PC-3 (cell line): ENCODE measurements around the gene ACVRL1. TPM values are rescaled to one million over a fixed set of nuclear protein-coding genes. Genes with fewer than 3 reads are reported as not detected.
A peak's percentile ranks its signal among the peaks of the same experiment; 100 is the strongest.
"Not testable (repeated sequence)": the region's sequence is repeated elsewhere in the genome, so short reads cannot be mapped to it uniquely, and the experiment has no call there.

Experiments used
- ATAC-seq: fragments of 200-7000 bp; cut with Tn5 transposase; 2 replicates; pipeline ENCODE4 v1.9.1; 2020; ENCODE audit warnings: mild to moderate bottlenecking, moderate library complexity
- BruUV-seq: library from RNA; stranded (reverse); fragments of 400-500 nt; replicated peaks from 2 replicates; lab custom pipeline; 2021; lab: Mats Ljungman, UMichigan
- CTCF ChIA-PET: fragments of 300-600 bp; sonication (Branson Sonifier 250); formaldehyde crosslinking; loops from one replicate; lab custom pipeline; 2022; ENCODE audit warnings: antibody characterized with exemption; lab: Charles Lee
- POLR2A ChIA-PET: fragments of 300-600 bp; sonication (Branson Sonifier 250); formaldehyde crosslinking; loops from one replicate; lab custom pipeline; 2022; ENCODE audit warnings: antibody characterized with exemption; ENCODE audit not compliant: unreplicated experiment; lab: Charles Lee
- DNase-seq: peaks from one replicate; pipeline ENCODE4 v3.0.0-alpha.2; 2015
- H2AFZ ChIP-seq: fragments of 300-600 bp; sonication (generic); 2 replicates; pipeline ENCODE4 v1.6.0; 2016; ENCODE audit warnings: antibody characterized with exemption, low read length
- H3F3A ChIP-seq: fragments of 300-600 bp; sonication (generic); one replicate; pipeline ENCODE4 v1.6.0; 2017; ENCODE audit warnings: antibody characterized with exemption, low read length, control low read depth, mild to moderate bottlenecking; ENCODE audit not compliant: unreplicated experiment
- H3K27ac ChIP-seq: fragments of 300-600 bp; sonication (generic); 2 replicates; pipeline ENCODE4 v1.5.1; 2016; ENCODE audit warnings: mild to moderate bottlenecking, low read length
- H3K27me3 ChIP-seq: fragments of 300-600 bp; sonication (generic); 2 replicates; pipeline ENCODE4 v1.6.1; 2016; ENCODE audit warnings: low read length, mixed read lengths
- H3K36me3 ChIP-seq: fragments of 300-600 bp; sonication (generic); 2 replicates; pipeline ENCODE4 v1.6.1; 2016; ENCODE audit warnings: low read depth, mixed run types, low read length, mixed read lengths
- H3K4me1 ChIP-seq: fragments of 300-600 bp; sonication (generic); 2 replicates; pipeline ENCODE4 v1.5.1; 2016; ENCODE audit warnings: low read length; ENCODE audit not compliant: insufficient read depth
- H3K4me2 ChIP-seq: fragments of 300-600 bp; sonication (generic); 2 replicates; pipeline ENCODE4 v1.6.0; 2016; ENCODE audit warnings: low read length
- H3K4me3 ChIP-seq: fragments of 300-600 bp; sonication (generic); 2 replicates; pipeline ENCODE4 v1.5.1; 2016; ENCODE audit warnings: mild to moderate bottlenecking, low read length, mixed read lengths
- H3K79me2 ChIP-seq: fragments of 300-600 bp; sonication (generic); 2 replicates; pipeline ENCODE4 v1.6.1; 2017; ENCODE audit warnings: low read length, mixed read lengths
- H3K9ac ChIP-seq: fragments of 300-600 bp; sonication (generic); 2 replicates; pipeline ENCODE4 v1.6.0; 2016; ENCODE audit warnings: mild to moderate bottlenecking, low read length
- H3K9me2 ChIP-seq: fragments of 300-600 bp; sonication (generic); replicated peaks from 2 replicates; pipeline ENCODE4 v1.6.1; 2016; ENCODE audit warnings: mixed run types, low read length, mixed read lengths
- H3K9me3 ChIP-seq: fragments of 300-600 bp; sonication (generic); 2 replicates; pipeline ENCODE4 v1.6.1; 2016; ENCODE audit warnings: low read length, mixed read lengths
- H4K20me1 ChIP-seq: fragments of 300-600 bp; sonication (generic); 2 replicates; pipeline ENCODE4 v1.6.1; 2016; ENCODE audit warnings: low read length, mixed read lengths
- CTCF ChIP-seq: fragments of 300-600 bp; sonication (generic); conservative IDR thresholded peaks from 2 replicates; pipeline ENCODE4 v1.5.1; 2017; ENCODE audit warnings: antibody characterized with exemption, low read depth, mild to moderate bottlenecking, low read length
- EZH2 ChIP-seq: fragments of 300-600 bp; sonication (generic); IDR thresholded peaks from one replicate; pipeline ENCODE4 v1.6.1; 2017; ENCODE audit warnings: antibody characterized with exemption, mild to moderate bottlenecking, low read length; ENCODE audit not compliant: unreplicated experiment
- EZH2phosphoT487 ChIP-seq: fragments of 300-600 bp; sonication (generic); IDR thresholded peaks from 2 replicates; pipeline ENCODE4 v1.6.1; 2018; ENCODE audit warnings: mild to moderate bottlenecking, antibody characterized with exemption, low read length, borderline replicate concordance
- intact Hi-C: fragments of 100-400 bp; cut with micrococcal nuclease; formaldehyde crosslinking; loops from 2 replicates; pipeline ENCODE4 v1.9.0; 2023
- total RNA-seq: library from RNA; depleted of rRNA; stranded (reverse); fragments of >200 nt; gene quantifications from 2 replicates; pipeline ENCODE4 v1.2.3, GENCODE V29; 2014

The ACVRL1 gene
- total RNA-seq, 1 experiment from 2014 or later = not detected

- ATAC-seq (no peak), DNase-seq (no peak)
- ChIA-PET CTCF (no interaction called here), POLR2A (no interaction called here)
- intact Hi-C loops = no loop called here
- no peak for TF ChIP-seq CTCF
- no peaks in the 10 kb centered on the region for H4K20me1 ChIP-seq
- no peaks in the 10 kb centered on the region for H3K36me3 ChIP-seq
- no peaks in the 10 kb centered on the region for H3K27me3 ChIP-seq
- H3K9me3 ChIP-seq = 0 out of 2 replicates have a peak, but pooled peaks cover 6% of the 10 kb centered on the region
- H3K9ac ChIP-seq = no peak overlapping the region
- peaks cover 7% of the 10 kb centered on the region; the same call in 1 of the 2 replicates for H3K4me1 ChIP-seq
- BruUV-seq = no TSS peak
- H3F3A ChIP-seq = no peaks in the 10 kb centered on the region
- H2AFZ ChIP-seq = no peak overlapping the region
- H3K27ac ChIP-seq = no peak overlapping the region
- no peak overlapping the region for H3K4me2 ChIP-seq
- no peak overlapping the region for H3K4me3 ChIP-seq
- no peaks in the 10 kb centered on the region for H3K79me2 ChIP-seq
- no peaks in the 10 kb centered on the region for H3K9me2 ChIP-seq
Measured at GRCh38 chr12:51883998-51884675, 23.2 kb upstream of the ACVRL1 start.

- TF ChIP-seq EZH2 (no peak), EZH2phosphoT487 (no peak), CTCF (no peak)
- H3F3A ChIP-seq = no peaks in the 10 kb centered on the region
- peaks cover 7% of the 10 kb centered on the region; the same call in 1 of the 2 replicates for H3K4me1 ChIP-seq
- H3K9me3 ChIP-seq = 0 out of 2 replicates have a peak, but pooled peaks cover 6% of the 10 kb centered on the region
- peak; percentile 49 for DNase-seq
- H2AFZ ChIP-seq = no peak overlapping the region
- H3K9me2 ChIP-seq = no peaks in the 10 kb centered on the region
- POLR2A ChIA-PET = no interaction called here
- intact Hi-C loops = no loop called here
- no peaks in the 10 kb centered on the region for H4K20me1 ChIP-seq
- no peak; the same call in 1 of the 2 replicates for ATAC-seq
- no peaks in the 10 kb centered on the region for H3K79me2 ChIP-seq
- no peaks in the 10 kb centered on the region for H3K27me3 ChIP-seq
- H3K9ac ChIP-seq = no peak overlapping the region
- no peak overlapping the region for H3K4me2 ChIP-seq
- no peak overlapping the region for H3K4me3 ChIP-seq
- CTCF ChIA-PET = no interaction called here
- no TSS peak for BruUV-seq
- H3K36me3 ChIP-seq = no peaks in the 10 kb centered on the region
- no peak overlapping the region for H3K27ac ChIP-seq
Measured at GRCh38 chr12:51884676-51885229, 22.6 kb upstream of the ACVRL1 start.

GRCh38 chr12:51885294-51886020 lies 21.8 kb upstream of the ACVRL1 start:
- ATAC-seq, H3K9me2 ChIP-seq, intact Hi-C loops, POLR2A ChIA-PET, H3K27me3 ChIP-seq, H3F3A ChIP-seq, H3K4me3 ChIP-seq, H3K4me1 ChIP-seq, H4K20me1 ChIP-seq, DNase-seq, H3K27ac ChIP-seq, H3K79me2 ChIP-seq, BruUV-seq, H3K9ac ChIP-seq, H3K36me3 ChIP-seq, H3K9me3 ChIP-seq: not testable (repeated sequence)
- CTCF ChIA-PET = interaction anchor here (0.8 to 1.2 kb wide), 3 partner anchors 10 to 141 kb away, joined by 3 to 7 read pairs (median 4); no protein-coding TSS in a partner anchor
- peak overlapping the region; percentile 32; the same call in 1 of the 2 replicates for H3K4me2 ChIP-seq
- peak overlapping the region; percentile 63; the same call in 1 of the 2 replicates for H2AFZ ChIP-seq
